NCI-H2171 (cell line): Measurements from ENCODE around the gene TMPRSS4.

Experiments used
- DNase-seq: peaks from one replicate; lab custom pipeline; 2025; lab: John Stamatoyannopoulos, UW

TMPRSS4 gene

GRCh38 chr11:118136341-118136740 is 59.5 kb downstream of the TMPRSS4 start:
- no peak for DNase-seq

GRCh38 chr11:118136801-118137200 is 59.9 kb downstream of the TMPRSS4 start:
- no peak for DNase-seq

- no peak for DNase-seq
Measured at GRCh38 chr11:118138839-118139420, 62.1 kb downstream of the TMPRSS4 start.

- DNase-seq = no peak
Measured at GRCh38 chr11:118139578-118139977, 62.7 kb downstream of the TMPRSS4 start.

- no peak for DNase-seq
Measured at GRCh38 chr11:118142081-118142480, 65.2 kb downstream of the TMPRSS4 start.

- DNase-seq = peak; percentile 12
Measured at GRCh38 chr11:118142809-118143208, 65.9 kb downstream of the TMPRSS4 start.

GRCh38 chr11:118143661-118144185 is 66.8 kb downstream of the TMPRSS4 start:
- no peak for DNase-seq

- no peak for DNase-seq
Measured at GRCh38 chr11:118144301-118145268, 67.7 kb downstream of the TMPRSS4 start.

GRCh38 chr11:118145285-118146227 is 68.7 kb downstream of the TMPRSS4 start:
- peak; percentile 73 for DNase-seq

GRCh38 chr11:118146554-118146953 is 69.7 kb downstream of the TMPRSS4 start:
- no peak for DNase-seq

- DNase-seq = no peak
Measured at GRCh38 chr11:118147502-118147901, 70.6 kb downstream of the TMPRSS4 start.

GRCh38 chr11:118148240-118148639 is 71.4 kb downstream of the TMPRSS4 start:
- no peak for DNase-seq

GRCh38 chr11:118148856-118149255 is 72.0 kb downstream of the TMPRSS4 start:
- DNase-seq = no peak

GRCh38 chr11:118149493-118149892 is 72.6 kb downstream of the TMPRSS4 start:
- DNase-seq = no peak

- no peak for DNase-seq
Measured at GRCh38 chr11:118151431-118151830, 74.6 kb downstream of the TMPRSS4 start.

- DNase-seq = no peak
Measured at GRCh38 chr11:118152020-118152551, 75.2 kb downstream of the TMPRSS4 start.

- DNase-seq = peak; percentile 59
Measured at GRCh38 chr11:118152552-118153471, 75.9 kb downstream of the TMPRSS4 start, which contains the start of gene SCN4B. TSS of gene SCN4B (minus strand) at chr11:118152823. CDS start at chr11:118152673, 150 bp downstream.

GRCh38 chr11:118153516-118153915 is 76.6 kb downstream of the TMPRSS4 start:
- DNase-seq = no peak

- no peak for DNase-seq
Measured at GRCh38 chr11:118153976-118154375, 77.1 kb downstream of the TMPRSS4 start.

GRCh38 chr11:118154641-118155040 is 77.8 kb downstream of the TMPRSS4 start:
- no peak for DNase-seq
